ENCODE data around the gene YTHDF1.
"Not testable (repeated sequence)": the region's sequence is repeated elsewhere in the genome, so short reads cannot be mapped to it uniquely, and the experiment has no call there.

Gene YTHDF1

GRCh38 chr20:63227260-63227659 is 11.3 kb upstream of the YTHDF1 start:
- in situ Hi-C loops (cut with MboI; ENCODE audit: low sequenced_read_pairs): no loop called here

GRCh38 chr20:63226042-63226943 is 10.4 kb upstream of the YTHDF1 start:
- in situ Hi-C loops (cut with MboI; ENCODE audit: low sequenced_read_pairs): no loop called here

GRCh38 chr20:63225082-63225454 is 9.1 kb upstream of the YTHDF1 start:
- in situ Hi-C loops (cut with MboI; ENCODE audit: low sequenced_read_pairs): no loop called here

DNA sequence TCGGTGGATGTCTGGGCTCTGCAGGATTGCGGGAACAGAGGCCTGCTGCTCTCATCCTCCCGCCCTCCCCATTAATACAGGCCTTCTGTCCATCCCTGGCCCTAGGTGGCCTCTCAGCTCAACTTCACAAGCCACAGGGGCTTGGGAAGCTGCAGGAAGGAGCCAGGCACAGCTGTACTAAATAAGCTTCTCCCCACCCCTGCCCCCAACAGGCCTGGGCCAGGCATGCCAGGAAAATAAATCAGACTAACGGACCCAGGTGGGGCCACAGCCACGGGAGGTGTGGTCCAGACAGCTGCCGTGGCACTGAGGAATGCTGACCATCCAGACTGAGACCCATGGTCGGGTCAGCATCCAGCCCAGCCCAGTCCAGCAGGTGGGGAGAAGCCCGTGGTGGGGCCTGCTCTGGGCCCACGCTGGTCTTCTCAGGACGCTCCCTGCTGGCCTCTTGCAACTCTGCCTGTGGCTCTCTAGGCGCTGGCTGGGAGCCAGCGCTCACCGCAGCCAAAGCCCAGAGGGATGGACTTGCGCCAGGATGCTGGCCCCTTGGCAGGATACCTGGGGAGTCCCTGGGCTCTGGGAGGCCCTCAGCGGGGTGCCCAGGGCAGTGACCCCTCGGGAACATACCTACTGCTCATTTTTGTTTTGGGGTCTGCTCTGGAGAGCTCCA is 8.6 kb upstream of the YTHDF1 start:
- in situ Hi-C loops (cut with MboI; ENCODE audit: low sequenced_read_pairs): no loop called here

DNA sequence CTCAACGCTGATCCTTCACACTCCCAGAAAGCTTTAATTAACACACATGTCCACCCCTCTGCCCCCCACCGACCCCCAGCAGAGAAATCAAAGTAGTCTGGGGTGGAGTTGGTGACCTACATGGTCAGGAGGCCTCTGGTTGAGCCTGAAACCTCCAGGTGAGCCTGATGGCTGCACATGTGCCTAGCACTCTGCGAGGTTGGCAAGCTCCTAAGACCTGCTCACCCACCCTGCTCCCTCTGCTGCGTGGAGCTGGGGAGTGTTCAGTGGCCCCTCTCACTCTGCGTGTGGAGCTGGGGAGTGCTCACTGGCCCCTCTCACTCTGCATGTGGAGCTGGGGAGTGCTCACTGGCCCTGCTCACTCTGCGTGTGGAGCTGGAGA is 7.9 kb upstream of the YTHDF1 start:
- in situ Hi-C loops (cut with MboI; ENCODE audit: low sequenced_read_pairs): no loop called here

DNA sequence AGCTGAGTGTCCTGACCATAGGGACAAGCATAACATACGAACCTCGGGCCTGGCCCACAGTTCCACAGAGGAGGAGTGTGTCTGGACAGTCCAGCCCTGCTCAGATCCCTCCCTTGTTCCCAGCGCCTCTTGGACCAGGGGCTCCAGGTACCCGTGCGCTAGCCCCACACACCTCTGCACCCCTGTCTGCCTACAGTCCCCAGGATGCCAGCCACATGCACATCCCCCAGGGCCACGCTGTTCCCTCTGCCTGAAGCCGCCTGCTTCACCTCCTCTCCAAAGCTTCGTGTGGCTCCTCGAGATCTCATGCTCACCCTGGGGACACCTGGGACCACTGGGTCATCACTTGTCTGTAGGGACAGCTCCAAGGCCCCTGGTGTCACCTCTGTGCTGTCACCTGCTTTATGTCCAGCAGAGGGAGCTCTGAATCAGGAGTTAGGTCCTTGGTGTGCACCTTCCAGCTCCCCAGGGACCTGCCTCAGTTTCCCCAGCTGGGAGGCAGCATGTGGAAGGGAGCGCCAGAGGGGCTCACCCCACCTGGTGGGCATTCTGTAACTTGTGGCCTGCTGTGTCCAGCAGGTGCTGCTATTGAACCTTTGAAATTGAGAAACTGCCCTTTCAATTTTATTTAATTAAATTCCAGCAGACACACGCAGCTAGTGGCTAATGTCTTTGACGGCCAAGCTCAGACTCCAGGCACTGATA is 7.3 kb upstream of the YTHDF1 start:
- in situ Hi-C loops (cut with MboI; ENCODE audit: low sequenced_read_pairs): no loop called here

GRCh38 chr20:63222541-63222940 is 6.6 kb upstream of the YTHDF1 start:
- in situ Hi-C loops (cut with MboI; ENCODE audit: low sequenced_read_pairs): no loop called here

DNA sequence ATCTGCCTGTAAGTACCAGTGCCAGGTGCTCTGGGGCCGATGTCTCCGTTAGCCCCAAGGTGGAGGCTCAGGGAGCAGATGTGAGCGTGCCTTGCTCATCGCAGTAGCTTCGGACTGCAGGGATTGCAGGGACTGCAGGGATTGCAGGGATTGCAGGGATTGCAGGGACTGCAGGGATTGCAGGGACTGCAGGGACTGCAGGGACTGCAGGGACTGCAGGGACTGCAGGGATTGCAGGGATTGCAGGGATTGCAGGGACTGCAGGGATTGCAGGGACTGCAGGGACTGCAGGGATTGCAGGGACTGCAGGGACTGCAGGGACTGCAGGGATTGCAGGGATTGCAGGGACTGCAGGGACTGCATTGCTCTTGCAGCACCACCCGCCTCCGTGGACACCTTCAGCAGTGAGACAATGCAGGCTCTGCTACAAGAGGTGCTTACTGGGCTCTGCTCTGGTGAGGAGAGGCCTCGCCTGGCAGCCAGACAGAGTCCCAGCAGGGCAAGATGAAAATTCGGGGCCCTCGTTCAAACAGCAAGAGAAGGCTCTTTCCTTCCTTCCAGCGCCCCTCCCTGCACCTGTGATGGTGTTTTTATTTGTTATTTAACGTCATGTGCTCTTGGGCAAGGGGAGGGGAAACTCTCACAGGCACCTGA is 5.6 kb upstream of the YTHDF1 start:
- in situ Hi-C loops (cut with MboI; ENCODE audit: low sequenced_read_pairs): not testable (repeated sequence)

- in situ Hi-C loops (cut with MboI; ENCODE audit: low sequenced_read_pairs): no loop called here
These were observed 4.9 kb upstream of the YTHDF1 start for GRCh38 chr20:63220696-63221399.

- in situ Hi-C loops (cut with MboI; ENCODE audit: low sequenced_read_pairs): no loop called here
These were observed 4.1 kb upstream of the YTHDF1 start for GRCh38 chr20:63219866-63220521.

DNA sequence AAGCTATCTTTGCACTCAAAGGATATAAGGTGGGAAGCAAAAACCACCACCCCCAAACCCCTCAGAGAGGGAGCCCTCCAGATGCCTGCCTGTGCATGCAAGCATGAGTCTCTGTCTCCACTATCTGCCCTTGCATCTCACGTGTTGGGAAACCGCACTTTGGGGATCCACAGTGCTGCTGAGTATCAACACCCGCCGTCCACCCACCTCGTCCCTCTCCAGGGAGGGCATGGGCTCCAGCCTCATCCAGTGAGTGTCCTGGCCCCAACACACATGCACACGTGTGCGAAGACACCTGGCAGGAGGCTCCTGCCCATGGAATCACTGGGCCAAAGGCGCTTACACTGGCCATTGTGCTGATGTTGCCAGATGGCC is 3.5 kb upstream of the YTHDF1 start:
- in situ Hi-C loops (cut with MboI; ENCODE audit: low sequenced_read_pairs): no loop called here

DNA sequence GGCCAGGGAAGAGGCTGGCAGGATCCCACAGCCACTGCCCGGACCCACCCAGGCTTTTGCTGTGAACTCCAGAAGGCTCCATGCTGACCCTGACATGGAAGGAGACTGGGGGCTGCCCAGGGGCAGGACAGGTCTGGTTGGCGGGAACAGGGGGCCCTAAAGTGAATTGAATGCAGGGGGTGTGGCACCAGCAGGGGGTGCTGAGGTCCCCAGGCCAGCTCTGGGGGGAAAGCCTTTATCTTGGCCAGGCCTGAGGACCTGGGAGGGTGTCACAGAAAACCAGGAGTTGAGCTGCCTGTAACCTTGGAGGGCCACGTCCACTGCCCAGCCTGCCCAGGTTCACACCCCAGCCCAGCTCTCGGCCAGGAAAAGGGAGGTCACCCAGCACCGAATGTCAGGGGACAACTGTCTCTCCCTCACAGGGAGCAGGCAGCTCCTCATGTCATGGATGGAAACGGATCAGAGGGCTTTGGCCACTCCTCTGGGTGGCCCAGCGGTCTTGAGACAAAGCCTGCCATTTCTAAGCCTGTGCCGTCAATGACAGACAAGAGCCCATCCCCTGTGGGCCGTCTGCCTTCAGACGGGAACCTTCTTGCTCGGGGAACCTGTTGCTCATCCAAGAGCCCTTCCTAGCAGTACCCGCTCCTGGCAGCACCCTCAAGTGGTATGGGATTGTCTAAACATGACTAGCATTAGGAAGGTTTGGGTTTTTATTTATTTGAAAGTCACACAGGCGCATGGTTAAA is 2.9 kb upstream of the YTHDF1 start:
- in situ Hi-C loops (cut with MboI; ENCODE audit: low sequenced_read_pairs): no loop called here

DNA sequence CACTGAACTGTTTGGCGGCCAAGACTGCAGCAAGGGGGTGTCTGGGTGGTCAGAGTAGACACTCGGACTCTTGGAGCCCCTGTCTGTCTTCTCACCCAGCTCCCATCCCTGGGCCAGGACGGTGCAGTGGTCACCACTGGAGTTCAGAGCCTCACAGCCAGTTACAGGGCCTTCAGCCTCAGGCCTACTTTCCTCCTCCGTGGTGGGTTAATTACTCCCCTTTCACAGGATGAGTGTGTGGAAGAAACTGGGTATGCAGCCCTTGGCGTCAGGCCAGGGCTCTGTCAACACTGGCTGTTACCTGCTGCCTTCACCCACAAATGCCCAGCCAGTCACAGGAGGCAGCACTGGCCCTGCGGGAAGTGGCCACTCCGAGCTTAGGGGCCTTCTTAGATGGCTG is 1.8 kb upstream of the YTHDF1 start:
- in situ Hi-C loops (cut with MboI; ENCODE audit: low sequenced_read_pairs): no loop called here

- in situ Hi-C loops (cut with MboI; ENCODE audit: low sequenced_read_pairs): no loop called here
These were observed 1.0 kb upstream of the YTHDF1 start for GRCh38 chr20:63216849-63217471.

DNA sequence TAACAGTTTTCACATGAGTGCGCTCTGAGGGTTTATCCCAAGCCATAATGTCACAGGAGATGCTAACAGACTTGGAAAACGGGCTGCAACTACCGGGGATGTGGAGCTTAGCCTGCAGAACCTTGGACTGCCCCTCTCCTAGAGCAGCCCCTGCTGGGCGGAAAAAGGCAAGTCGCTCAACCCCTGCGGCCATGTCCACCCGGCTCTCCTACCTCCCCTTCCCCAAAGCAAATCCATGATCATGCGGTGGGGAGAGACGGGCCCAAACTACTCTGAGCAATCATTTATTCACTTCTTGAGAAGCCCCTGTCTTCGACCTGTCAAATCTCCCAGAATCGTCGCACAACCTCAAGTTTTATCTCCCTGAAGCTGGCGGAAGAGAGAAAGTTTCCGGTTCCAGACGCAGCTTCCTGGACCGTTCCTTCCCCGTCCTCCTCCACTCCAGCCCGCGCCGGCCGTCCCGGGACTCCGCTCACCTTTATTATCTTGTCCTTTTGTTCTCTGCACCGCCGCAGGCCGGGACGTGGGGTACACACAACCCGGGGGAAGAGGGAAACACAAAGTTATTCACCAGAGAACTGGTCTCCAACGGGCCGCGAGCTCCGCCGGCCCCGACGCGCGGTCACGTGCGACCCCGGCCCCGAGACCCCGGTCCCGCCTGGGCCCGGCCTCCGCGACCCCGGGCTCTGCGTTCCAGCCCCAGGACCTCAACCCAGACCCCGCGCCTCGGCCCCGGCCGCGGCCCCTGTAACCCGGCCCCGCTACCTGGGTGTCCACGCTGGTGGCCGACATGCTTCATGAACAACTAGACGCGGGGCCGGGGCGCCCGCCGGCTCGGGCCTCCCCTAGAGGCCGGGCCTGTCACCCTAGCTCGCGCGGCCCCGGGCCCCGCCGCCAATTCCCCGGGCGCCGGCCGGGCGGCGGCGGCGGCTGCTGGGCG is 560 bp downstream of the YTHDF1 start:
- in situ Hi-C loops (cut with MboI; ENCODE audit: low sequenced_read_pairs): no loop called here

GRCh38 chr20:63214514-63214913 is 1.4 kb downstream of the YTHDF1 start:
- in situ Hi-C loops (cut with MboI; ENCODE audit: low sequenced_read_pairs): no loop called here

- in situ Hi-C loops (cut with MboI; ENCODE audit: low sequenced_read_pairs): no loop called here
These were observed 3.1 kb downstream of the YTHDF1 start for GRCh38 chr20:63212792-63213191.

GRCh38 chr20:63212393-63212730 is 3.6 kb downstream of the YTHDF1 start:
- in situ Hi-C loops (cut with MboI; ENCODE audit: low sequenced_read_pairs): no loop called here
